ENCODE data around the gene EXOSC9. TPM values are rescaled to one million over a fixed set of nuclear protein-coding genes. Genes with fewer than 3 reads are reported as not detected.

Gene EXOSC9
- total RNA-seq, 1 donor from 2014 or later, result 33.5 TPM

GRCh38 chr4:121789455-121789854 lies 11.7 kb upstream of the EXOSC9 start:
- H3K27me3 Mint-ChIP-seq (ENCODE audit: low read depth), result peaks cover 59% of the 10 kb centered on the region
- no peaks in the 10 kb centered on the region for H3K9me3 Mint-ChIP-seq
- H3K27ac Mint-ChIP-seq, result no peak overlapping the region
- H3K36me3 Mint-ChIP-seq, result no peaks in the 10 kb centered on the region
- no peak for TF ChIP-seq CTCF (IDR thresholded peaks at IDR 0.05; ENCODE audit: unreplicated experiment)
- H3K4me1 Mint-ChIP-seq, result peaks cover 4% of the 10 kb centered on the region
- no peak for DNase-seq (ENCODE audit: low spot score in 2 of 2, unreplicated experiment in 2 of 2)
- H3K4me3 Mint-ChIP-seq, result no peak overlapping the region

GRCh38 chr4:121789960-121790829 lies 10.9 kb upstream of the EXOSC9 start:
- no peak for TF ChIP-seq CTCF (IDR thresholded peaks at IDR 0.05; ENCODE audit: unreplicated experiment)
- Mint-ChIP-seq H3K27me3 (ENCODE audit: low read depth) (peaks cover 57% of the 10 kb centered on the region), H3K4me3 (no peak overlapping the region), H3K9me3 (no peaks in the 10 kb centered on the region), H3K27ac (no peak overlapping the region), H3K36me3 (no peaks in the 10 kb centered on the region), H3K4me1 (peaks cover 10% of the 10 kb centered on the region)
- DNase-seq (ENCODE audit: low spot score in 2 of 2, unreplicated experiment in 2 of 2), result no peak

- H3K27ac Mint-ChIP-seq, result no peak overlapping the region
Measured at GRCh38 chr4:121790976-121791375, 10.1 kb upstream of the EXOSC9 start.

GRCh38 chr4:121791481-121791880 lies 9.6 kb upstream of the EXOSC9 start:
- peaks cover 10% of the 10 kb centered on the region for H3K4me1 Mint-ChIP-seq
- no peaks in the 10 kb centered on the region for H3K9me3 Mint-ChIP-seq
- peaks cover 52% of the 10 kb centered on the region for H3K27me3 Mint-ChIP-seq (ENCODE audit: low read depth)
- no peak overlapping the region for H3K27ac Mint-ChIP-seq
- no peak for DNase-seq (ENCODE audit: low spot score in 2 of 2, unreplicated experiment in 2 of 2)
- H3K36me3 Mint-ChIP-seq, result no peaks in the 10 kb centered on the region
- H3K4me3 Mint-ChIP-seq, result no peak overlapping the region
- TF ChIP-seq CTCF (IDR thresholded peaks at IDR 0.05; ENCODE audit: unreplicated experiment), result no peak

More at GRCh38 chr4:121790976-121791375, 10.1 kb upstream of the EXOSC9 start:
- Mint-ChIP-seq H3K36me3 (no peaks in the 10 kb centered on the region), H3K4me1 (peaks cover 10% of the 10 kb centered on the region), H3K27me3 (ENCODE audit: low read depth) (peaks cover 54% of the 10 kb centered on the region), H3K9me3 (no peaks in the 10 kb centered on the region), H3K4me3 (no peak overlapping the region)
- no peak for TF ChIP-seq CTCF (IDR thresholded peaks at IDR 0.05; ENCODE audit: unreplicated experiment)
- no peak for DNase-seq (ENCODE audit: low spot score in 2 of 2, unreplicated experiment in 2 of 2)

- no peaks in the 10 kb centered on the region for H3K36me3 Mint-ChIP-seq
- H3K4me1 Mint-ChIP-seq, result peaks cover 10% of the 10 kb centered on the region
- H3K27me3 Mint-ChIP-seq (ENCODE audit: low read depth), result peaks cover 46% of the 10 kb centered on the region
- no peak overlapping the region for H3K27ac Mint-ChIP-seq
- no peaks in the 10 kb centered on the region for H3K9me3 Mint-ChIP-seq
- no peak for DNase-seq (ENCODE audit: low spot score in 2 of 2, unreplicated experiment in 2 of 2)
- no peak for TF ChIP-seq CTCF (IDR thresholded peaks at IDR 0.05; ENCODE audit: unreplicated experiment)
- H3K4me3 Mint-ChIP-seq, result no peak overlapping the region
Measured at GRCh38 chr4:121792966-121793365, 8.2 kb upstream of the EXOSC9 start.

All from mesothelial cell of epicardium (in vitro differentiated cells).